Liver (tissue), 9 donors: ENCODE data around the gene TNKS2. TPM values are rescaled to one million over a fixed set of nuclear protein-coding genes. Genes with fewer than 3 reads are reported as not detected.

Experiments used
- DNase-seq: peaks from one replicate; pipeline ENCODE4 v3.0.0-alpha.2; 2017; ENCODE audit warnings: low spot score
- H3K27ac ChIP-seq, 2 donors: one replicate each; pipeline ENCODE4 v1.7.0; 2013; ENCODE audit warnings: inconsistent platforms in 2 of 2, low read length in 2 of 2, control low read depth in 1 of 2, low read depth in 1 of 2, mild to moderate bottlenecking in 1 of 2
- H3K27me3 ChIP-seq, 4 donors: one replicate each; pipeline versions ENCODE4 v1.6.1 to v1.7.0; 2013; ENCODE audit warnings: low read length in 3 of 4, inconsistent platforms in 1 of 4, mild to moderate bottlenecking in 1 of 4, moderate library complexity in 1 of 4; ENCODE audit not compliant: control insufficient read depth in 4 of 4, insufficient read depth in 4 of 4
- H3K36me3 ChIP-seq, 4 donors: one replicate each; pipeline versions ENCODE4 v1.6.1 to v1.7.0; 2013; ENCODE audit warnings: low read length in 3 of 4, mild to moderate bottlenecking in 3 of 4, low read depth in 1 of 4, moderate library complexity in 1 of 4; ENCODE audit not compliant: control insufficient read depth in 4 of 4, insufficient read depth in 3 of 4
- H3K4me1 ChIP-seq, 4 donors: one replicate each; pipeline versions ENCODE4 v1.6.1 to v1.7.0; 2013; ENCODE audit warnings: low read length in 3 of 4, mild to moderate bottlenecking in 3 of 4, moderate library complexity in 1 of 4; ENCODE audit not compliant: control insufficient read depth in 4 of 4, insufficient read depth in 4 of 4
- H3K4me3 ChIP-seq, 3 donors: one replicate each; pipeline versions ENCODE4 v1.6.1 to v1.7.0; 2013; ENCODE audit warnings: low read length in 3 of 3, control low read depth in 1 of 3, low read depth in 1 of 3, mild to moderate bottlenecking in 1 of 3
- H3K9ac ChIP-seq, 2 donors: one replicate each; pipeline ENCODE4 v1.7.0; 2013; ENCODE audit warnings: low read length in 2 of 2, mild to moderate bottlenecking in 2 of 2, moderate library complexity in 2 of 2, control low read depth in 1 of 2, low read depth in 1 of 2
- H3K9me3 ChIP-seq, 4 donors: one replicate each; pipeline versions ENCODE4 v1.6.1 to v1.7.0; 2013; ENCODE audit warnings: low read length in 3 of 4; ENCODE audit not compliant: control insufficient read depth in 4 of 4
- ATF3 ChIP-seq: IDR thresholded peaks from 2 replicates; pipeline ENCODE4 v1.6.1; 2016; ENCODE audit warnings: antibody characterized with exemption
- CTCF ChIP-seq: fragments of 150-350 bp; IDR thresholded peaks from 2 replicates; pipeline ENCODE4 v1.5.1; 2017; ENCODE audit warnings: improper control_type of control experiment, low read depth, low read length; ENCODE audit not compliant: missing input control
- EGR1 ChIP-seq, 2 donors: IDR thresholded peaks; 2 replicates each; pipeline ENCODE4 v1.6.1; 2016 to 2018; ENCODE audit warnings: antibody characterized with exemption in 2 of 2, low read depth in 2 of 2
- FOXA1 ChIP-seq: IDR thresholded peaks from 2 replicates; pipeline ENCODE4 v1.6.1; 2016; ENCODE audit warnings: antibody characterized with exemption
- FOXA2 ChIP-seq: IDR thresholded peaks from 2 replicates; pipeline ENCODE4 v1.6.1; 2016; ENCODE audit warnings: antibody characterized with exemption
- GABPA ChIP-seq, 2 donors: IDR thresholded peaks in 1 of 2; conservative IDR thresholded peaks in 1 of 2; 2 replicates each; pipeline ENCODE4 v1.6.1; 2016; ENCODE audit warnings: antibody characterized with exemption in 2 of 2, mild to moderate bottlenecking in 1 of 2, moderate library complexity in 1 of 2
- HNF4A ChIP-seq, 2 donors: conservative IDR thresholded peaks; 2 replicates each; pipeline ENCODE4 v1.6.1; 2016; ENCODE audit warnings: antibody characterized with exemption in 2 of 2, mild to moderate bottlenecking in 2 of 2
- HNF4G ChIP-seq: IDR thresholded peaks from 2 replicates; pipeline ENCODE4 v1.6.1; 2016; ENCODE audit warnings: antibody characterized with exemption
- JUND ChIP-seq, 2 donors: IDR thresholded peaks; 2 replicates each; pipeline ENCODE4 v1.6.1; 2016; ENCODE audit warnings: antibody characterized with exemption in 2 of 2
- NR2F2 ChIP-seq: IDR thresholded peaks from 2 replicates; pipeline ENCODE4 v1.6.1; 2016; ENCODE audit warnings: antibody characterized with exemption
- RAD21 ChIP-seq, 2 donors: IDR thresholded peaks; 2 replicates each; pipeline ENCODE4 v1.6.1; 2016; ENCODE audit warnings: antibody characterized with exemption in 2 of 2, mild to moderate bottlenecking in 2 of 2
- REST ChIP-seq: IDR thresholded peaks from 2 replicates; pipeline ENCODE4 v1.6.1; 2016; ENCODE audit warnings: antibody characterized with exemption, mild to moderate bottlenecking
- RXRA ChIP-seq, 2 donors: IDR thresholded peaks; 2 replicates each; pipeline ENCODE4 v1.6.1; 2017 to 2018; ENCODE audit warnings: antibody characterized with exemption in 2 of 2, mild to moderate bottlenecking in 1 of 2
- SP1 ChIP-seq: IDR thresholded peaks from 2 replicates; pipeline ENCODE4 v1.6.1; 2018; ENCODE audit warnings: antibody characterized with exemption, mild to moderate bottlenecking
- TAF1 ChIP-seq: conservative IDR thresholded peaks from 2 replicates; pipeline ENCODE4 v1.6.1; 2016; ENCODE audit warnings: antibody characterized with exemption, mild to moderate bottlenecking
- YY1 ChIP-seq: IDR thresholded peaks from 2 replicates; pipeline ENCODE4 v1.6.1; 2016; ENCODE audit warnings: antibody characterized with exemption, mild to moderate bottlenecking
- ZBTB33 ChIP-seq: IDR thresholded peaks from 2 replicates; pipeline ENCODE4 v1.6.1; 2016; ENCODE audit warnings: antibody characterized with exemption
- WGBS: extraction: QIAGEN DNeasy Blood & Tissue Kit; methylation state at CpG from one replicate; pipeline ENCODE4 v1.1.7; 2013; 5-methylcytosine and 5-hydroxymethylcytosine counted together
- polyA plus RNA-seq, 2 donors: library from polyadenylated mRNA; stranded (reverse) in 1 of 2; unstranded in 1 of 2; fragments of 200-250 nt in 1 of 2; fragments of >200 nt in 1 of 2; fragmentation: Nextera tagmentation in 1 of 2; extraction: Ambion mirVana in 1 of 2; gene quantifications; one replicate each; pipeline versions ENCODE4 v1.2.1 to v1.2.3, GENCODE V29; 2013 to 2015
- total RNA-seq, 2 donors: library from RNA; depleted of rRNA; stranded (reverse); fragments of >200 nt; gene quantifications; one replicate each; pipeline ENCODE4 v1.2.3, GENCODE V29; 2014
- TF ChIP-seq, protein P1 (sequence below): IDR thresholded peaks from 2 replicates; pipeline ENCODE4 v1.6.1; 2016; ENCODE audit warnings: antibody characterized with exemption
- donor health status: healthy.
- donor health status: healthy.
- donor health status: healthy.
- donor health status: healthy.
- donor health status: healthy.

The TNKS2 gene
- total and polyA plus RNA-seq, 4 donors: 5.2 to 30.7 (median 18.2) TPM

GRCh38 chr10:91779011-91779605 lies 19.1 kb upstream of the TNKS2 start:
- no peaks in the 10 kb centered on the region for H3K9me3 ChIP-seq
- no peaks in the 10 kb centered on the region for H3K4me1 ChIP-seq
- no peak overlapping the region for H3K4me3 ChIP-seq
- no peak overlapping the region for H3K9ac ChIP-seq
- no peaks in the 10 kb centered on the region for H3K27me3 ChIP-seq
- no peak overlapping the region for H3K27ac ChIP-seq
- 89% methylated on average over 1 of the region's 1 CpG for WGBS
- TF ChIP-seq JUND (IDR thresholded peaks at IDR 0.05): no peak
- no peak for TF ChIP-seq ATF3
- TF ChIP-seq SP1: no peak
- TF ChIP-seq GABPA (IDR thresholded peaks at IDR 0.05 in 1 of 2, conservative IDR thresholded peaks at IDR 0.05 in 1 of 2): no peak
- no peak for TF ChIP-seq REST
- no peak for TF ChIP-seq CTCF
- no peak for TF ChIP-seq RAD21 (IDR thresholded peaks at IDR 0.05)
- TF ChIP-seq YY1: no peak
- no peak for TF ChIP-seq ZBTB33
- no peak for TF ChIP-seq HNF4A (conservative IDR thresholded peaks at IDR 0.05)
- TF ChIP-seq, protein P1, sequence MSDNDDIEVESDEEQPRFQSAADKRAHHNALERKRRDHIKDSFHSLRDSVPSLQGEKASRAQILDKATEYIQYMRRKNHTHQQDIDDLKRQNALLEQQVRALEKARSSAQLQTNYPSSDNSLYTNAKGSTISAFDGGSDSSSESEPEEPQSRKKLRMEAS: no peak
- TF ChIP-seq EGR1 (IDR thresholded peaks at IDR 0.05; ENCODE audit: low read depth in 2 of 2): no peak
- TF ChIP-seq FOXA1: no peak
- no peak for TF ChIP-seq NR2F2
- TF ChIP-seq RXRA (IDR thresholded peaks at IDR 0.05): no peak
- H3K36me3 ChIP-seq: no peaks in the 10 kb centered on the region
- DNase-seq: no peak

- Histone ChIP-seq H3K36me3 (no peaks in the 10 kb centered on the region), H3K9ac (no peak overlapping the region), H3K27ac (no peak overlapping the region), H3K27me3 (no peaks in the 10 kb centered on the region), H3K4me3 (no peak overlapping the region), H3K4me1 (no peaks in the 10 kb centered on the region), H3K9me3 (no peaks in the 10 kb centered on the region)
- no peak for DNase-seq
- 97% methylated on average over 1 of the region's 1 CpG for WGBS
- no peak for TF ChIP-seq HNF4G
- no peak for TF ChIP-seq FOXA2
- TF ChIP-seq, protein P1: no peak
- no peak for TF ChIP-seq GABPA (IDR thresholded peaks at IDR 0.05 in 1 of 2, conservative IDR thresholded peaks at IDR 0.05 in 1 of 2)
- no peak for TF ChIP-seq HNF4A (conservative IDR thresholded peaks at IDR 0.05)
- no peak for TF ChIP-seq NR2F2
- no peak for TF ChIP-seq REST
- no peak for TF ChIP-seq ZBTB33
- TF ChIP-seq EGR1 (IDR thresholded peaks at IDR 0.05; ENCODE audit: low read depth in 2 of 2): no peak
- TF ChIP-seq FOXA1: no peak
- no peak for TF ChIP-seq RXRA (IDR thresholded peaks at IDR 0.05)
- TF ChIP-seq TAF1: no peak
- TF ChIP-seq SP1: no peak
Measured at GRCh38 chr10:91782539-91782938, 15.7 kb upstream of the TNKS2 start.
